GM19193 (cell line): Measurements from ENCODE around the gene TRIM56.

Experiments
- POLR2A ChIP-seq: IDR thresholded peaks from 4 replicates; pipeline ENCODE4 v1.6.1; 2011; ENCODE audit not compliant: insufficient read depth, insufficient read length; ENCODE audit errors: extremely low read depth

Gene TRIM56

DNA sequence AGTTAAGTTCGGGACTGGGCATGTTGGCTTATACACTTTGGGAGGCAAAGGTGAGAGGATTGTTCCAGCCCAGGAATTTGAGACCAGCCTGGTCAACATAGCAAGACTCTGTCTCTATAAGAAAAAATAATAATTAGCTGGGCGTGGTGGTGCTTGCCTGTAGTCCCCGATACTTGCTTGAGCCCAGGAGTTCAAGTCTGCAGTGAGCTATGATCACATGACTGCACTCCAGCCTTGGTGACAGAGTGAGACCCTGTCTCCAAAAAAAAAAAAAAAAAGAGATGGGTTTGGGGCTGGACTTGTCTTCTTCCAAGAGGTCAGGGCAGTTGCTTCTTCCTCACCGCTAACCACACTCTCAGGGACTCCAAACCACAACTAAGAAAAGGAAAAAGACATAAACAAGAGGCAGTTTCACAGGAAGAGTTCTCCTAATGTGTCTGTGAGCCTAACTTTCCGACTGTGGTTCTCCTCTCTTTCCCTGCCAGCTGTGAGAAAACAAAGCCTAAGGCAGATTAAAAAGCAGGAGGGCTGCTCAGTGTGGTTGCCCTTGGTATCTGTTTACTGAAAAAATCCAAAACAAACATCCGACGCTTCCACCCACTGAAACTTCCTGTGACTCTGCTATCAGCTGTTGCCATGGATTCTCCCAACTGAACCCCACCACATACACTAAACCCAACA lies 39.2 kb downstream of the TRIM56 start:
- TF ChIP-seq POLR2A: no peak

DNA sequence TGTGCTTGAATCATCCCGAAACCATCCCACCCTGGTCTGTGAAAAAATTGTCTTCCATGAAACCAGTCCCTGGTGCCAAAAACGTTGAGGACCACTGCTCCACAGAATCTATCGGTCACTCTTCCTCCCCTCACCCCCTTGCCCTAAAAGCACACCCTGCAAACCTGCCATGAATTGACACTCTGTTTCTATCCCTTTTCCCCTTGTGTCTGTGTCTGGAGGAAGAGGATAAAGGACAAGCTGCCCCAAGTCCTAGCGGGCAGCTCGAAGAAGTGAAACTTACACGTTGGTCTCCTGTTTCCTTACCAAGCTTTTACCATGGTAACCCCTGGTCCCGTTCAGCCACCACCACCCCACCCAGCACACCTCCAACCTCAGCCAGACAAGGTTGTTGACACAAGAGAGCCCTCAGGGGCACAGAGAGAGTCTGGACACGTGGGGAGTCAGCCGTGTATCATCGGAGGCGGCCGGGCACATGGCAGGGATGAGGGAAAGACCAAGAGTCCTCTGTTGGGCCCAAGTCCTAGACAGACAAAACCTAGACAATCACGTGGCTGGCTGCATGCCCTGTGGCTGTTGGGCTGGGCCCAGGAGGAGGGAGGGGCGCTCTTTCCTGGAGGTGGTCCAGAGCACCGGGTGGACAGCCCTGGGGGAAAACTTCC lies 40.8 kb downstream of the TRIM56 start:
- no peak for TF ChIP-seq POLR2A

DNA sequence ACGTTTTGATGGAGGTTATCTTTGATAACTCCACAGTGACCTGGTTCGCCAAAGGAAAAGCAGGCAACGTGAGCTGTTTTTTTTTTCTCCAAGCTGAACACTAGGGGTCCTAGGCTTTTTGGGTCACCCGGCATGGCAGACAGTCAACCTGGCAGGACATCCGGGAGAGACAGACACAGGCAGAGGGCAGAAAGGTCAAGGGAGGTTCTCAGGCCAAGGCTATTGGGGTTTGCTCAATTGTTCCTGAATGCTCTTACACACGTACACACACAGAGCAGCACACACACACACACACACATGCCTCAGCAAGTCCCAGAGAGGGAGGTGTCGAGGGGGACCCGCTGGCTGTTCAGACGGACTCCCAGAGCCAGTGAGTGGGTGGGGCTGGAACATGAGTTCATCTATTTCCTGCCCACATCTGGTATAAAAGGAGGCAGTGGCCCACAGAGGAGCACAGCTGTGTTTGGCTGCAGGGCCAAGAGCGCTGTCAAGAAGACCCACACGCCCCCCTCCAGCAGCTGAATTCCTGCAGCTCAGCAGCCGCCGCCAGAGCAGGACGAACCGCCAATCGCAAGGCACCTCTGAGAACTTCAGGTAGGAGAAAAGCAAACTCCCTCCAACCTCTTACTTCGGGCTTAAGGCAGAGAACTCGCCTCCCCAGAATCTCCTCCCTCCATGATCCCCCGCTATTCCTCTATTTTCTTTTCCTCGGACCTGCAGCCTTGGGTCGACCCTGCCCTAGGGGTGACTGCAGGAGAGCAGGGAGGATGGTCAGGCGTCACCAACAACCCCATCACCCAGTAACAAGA lies 41.6 kb downstream of the TRIM56 start, which contains the start of gene SERPINE1:
Gene SERPINE1 (plus strand): TSS at position 454 of the 809 bp plus-strand sequence. CDS start 1,290 bp downstream, outside the sequence.
- TF ChIP-seq POLR2A: peak; percentile 52

DNA sequence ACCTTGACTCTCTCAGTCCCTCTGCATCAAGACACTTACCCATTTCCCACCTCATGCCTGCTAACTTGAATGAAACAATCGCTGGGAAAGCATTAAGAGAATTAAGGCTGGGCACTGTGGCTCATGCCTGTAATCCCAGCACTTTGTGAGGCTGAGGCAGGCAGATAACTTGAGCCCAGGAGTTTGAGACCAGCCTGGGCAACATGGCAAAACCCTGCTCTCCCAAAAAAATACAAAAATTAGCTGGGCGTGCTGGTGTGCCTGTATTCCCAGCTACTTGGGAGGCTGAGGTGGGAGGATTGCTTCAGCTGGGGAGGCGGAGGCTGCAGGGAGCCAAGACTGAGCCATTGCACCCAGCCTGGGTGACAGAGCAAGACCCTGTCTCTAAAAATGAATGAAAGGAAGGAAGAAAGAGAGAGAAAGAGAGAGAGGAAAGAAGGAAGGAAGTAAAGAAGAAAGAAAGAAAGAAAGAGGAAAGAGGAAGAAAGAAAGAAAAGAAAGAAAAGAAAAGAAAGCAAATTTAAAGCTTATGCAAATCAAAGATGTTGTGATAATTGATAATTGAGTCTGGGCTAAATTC lies 42.3 kb downstream of the TRIM56 start:
- no peak for TF ChIP-seq POLR2A

DNA sequence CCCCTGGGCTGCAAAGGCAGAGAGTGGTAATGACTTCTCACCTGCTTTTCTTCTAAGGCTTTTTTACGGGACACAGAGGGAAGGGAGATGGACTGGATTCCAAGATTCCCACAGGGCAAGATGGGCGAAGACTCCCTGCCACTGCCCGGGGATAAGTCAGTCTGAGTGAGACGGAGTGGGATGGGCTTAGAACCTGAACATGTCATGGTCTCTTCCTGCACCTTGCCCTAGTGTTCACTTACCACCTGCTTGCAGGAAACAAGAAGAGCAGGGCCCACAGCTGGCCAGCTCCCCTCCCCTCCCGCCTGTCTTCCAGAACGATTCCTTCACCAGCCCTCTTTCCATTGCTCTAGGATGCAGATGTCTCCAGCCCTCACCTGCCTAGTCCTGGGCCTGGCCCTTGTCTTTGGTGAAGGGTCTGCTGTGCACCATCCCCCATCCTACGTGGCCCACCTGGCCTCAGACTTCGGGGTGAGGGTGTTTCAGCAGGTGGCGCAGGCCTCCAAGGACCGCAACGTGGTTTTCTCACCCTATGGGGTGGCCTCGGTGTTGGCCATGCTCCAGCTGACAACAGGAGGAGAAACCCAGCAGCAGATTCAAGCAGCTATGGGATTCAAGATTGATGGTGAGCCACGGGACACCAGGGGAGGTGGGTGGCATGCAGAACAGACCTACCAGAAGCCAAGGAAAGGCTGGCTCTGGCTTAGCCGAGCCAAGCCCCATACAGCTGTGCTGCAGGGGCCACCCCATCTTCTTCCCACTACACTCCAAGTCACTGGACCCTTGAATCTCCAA lies 43.0 kb downstream of the TRIM56 start:
- no peak for TF ChIP-seq POLR2A

DNA sequence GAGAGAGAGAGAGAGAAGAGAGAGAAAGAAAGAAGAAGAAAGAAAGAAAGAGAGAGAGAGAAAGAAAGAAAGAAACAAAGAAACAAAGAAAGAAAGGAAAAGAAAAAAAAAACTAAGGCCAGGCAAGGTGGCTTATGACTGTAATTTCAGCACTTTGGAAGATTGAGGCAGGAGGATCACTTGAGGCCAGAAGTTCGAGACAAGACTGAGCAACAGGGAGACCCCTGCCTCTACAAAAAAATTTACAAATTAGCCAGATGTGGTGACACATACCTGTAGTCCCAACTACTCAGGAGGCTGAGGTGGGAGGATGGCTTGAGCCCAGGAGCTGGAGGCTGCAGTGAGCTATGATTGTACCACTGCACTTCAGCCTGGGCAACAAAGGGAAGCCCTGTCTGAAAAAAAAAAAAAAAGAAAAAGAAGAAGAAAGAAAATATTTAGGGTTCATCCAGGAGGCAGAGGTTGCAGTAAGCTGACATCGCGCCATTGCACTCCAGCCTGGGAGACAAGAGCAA lies 44.4 kb downstream of the TRIM56 start:
- TF ChIP-seq POLR2A: no peak

DNA sequence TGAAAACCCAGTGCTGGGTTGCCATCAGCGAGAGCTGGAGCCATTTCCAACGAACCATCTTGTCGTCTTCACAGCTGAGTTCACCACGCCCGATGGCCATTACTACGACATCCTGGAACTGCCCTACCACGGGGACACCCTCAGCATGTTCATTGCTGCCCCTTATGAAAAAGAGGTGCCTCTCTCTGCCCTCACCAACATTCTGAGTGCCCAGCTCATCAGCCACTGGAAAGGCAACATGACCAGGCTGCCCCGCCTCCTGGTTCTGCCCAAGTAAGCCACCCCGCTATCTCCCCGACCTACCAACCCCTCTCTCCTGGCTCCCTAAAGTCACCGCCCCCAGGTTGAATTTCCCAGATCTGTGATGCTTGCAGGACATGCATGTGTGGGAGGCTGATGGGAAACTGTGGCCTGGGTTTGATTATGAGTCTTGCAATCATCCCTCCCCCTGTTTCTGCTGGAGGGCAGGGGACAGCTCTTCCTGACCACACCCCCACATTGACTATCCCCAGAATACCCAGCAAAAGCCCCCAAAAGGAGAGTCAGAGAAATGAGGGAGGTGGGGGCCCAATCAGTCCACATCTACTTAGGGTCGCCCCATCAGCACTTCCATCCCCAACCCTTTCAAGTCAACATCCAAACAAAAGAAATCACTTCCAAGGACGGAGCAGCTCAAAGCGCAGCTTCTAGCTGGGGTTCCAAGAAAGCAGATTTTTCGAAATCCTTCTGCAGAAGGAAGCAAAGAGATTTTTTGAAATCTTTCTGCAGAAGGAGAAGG lies 48.5 kb downstream of the TRIM56 start:
- no peak for TF ChIP-seq POLR2A

DNA sequence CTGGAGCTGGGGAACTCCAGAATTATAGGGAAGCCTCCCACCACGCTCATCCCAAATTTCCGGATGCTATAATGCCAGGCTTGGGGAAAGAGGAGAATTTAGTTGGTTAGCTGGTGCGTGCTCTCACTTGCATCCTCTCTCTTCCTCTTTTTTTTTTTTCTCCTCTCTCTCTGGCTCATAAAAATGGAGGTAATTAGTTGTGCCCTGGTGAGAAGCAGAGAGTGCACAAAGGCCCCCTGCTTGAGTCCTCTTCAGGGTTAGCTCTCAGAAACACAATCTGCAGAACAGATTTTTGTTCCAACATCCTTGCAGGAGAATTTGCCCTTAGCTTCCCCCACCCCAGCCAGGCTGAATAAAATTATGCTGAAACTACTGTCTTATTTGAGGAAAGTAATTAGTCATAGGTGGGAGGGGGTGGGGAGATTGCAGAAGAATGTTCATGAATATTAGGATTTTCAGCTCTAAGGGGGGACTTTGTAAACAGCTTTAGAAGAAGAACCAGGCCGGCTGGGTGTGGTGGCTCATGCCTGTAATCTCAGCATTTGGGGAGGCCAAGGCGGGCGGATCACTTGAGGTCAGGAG lies 49.2 kb downstream of the TRIM56 start:
- no peak for TF ChIP-seq POLR2A

DNA sequence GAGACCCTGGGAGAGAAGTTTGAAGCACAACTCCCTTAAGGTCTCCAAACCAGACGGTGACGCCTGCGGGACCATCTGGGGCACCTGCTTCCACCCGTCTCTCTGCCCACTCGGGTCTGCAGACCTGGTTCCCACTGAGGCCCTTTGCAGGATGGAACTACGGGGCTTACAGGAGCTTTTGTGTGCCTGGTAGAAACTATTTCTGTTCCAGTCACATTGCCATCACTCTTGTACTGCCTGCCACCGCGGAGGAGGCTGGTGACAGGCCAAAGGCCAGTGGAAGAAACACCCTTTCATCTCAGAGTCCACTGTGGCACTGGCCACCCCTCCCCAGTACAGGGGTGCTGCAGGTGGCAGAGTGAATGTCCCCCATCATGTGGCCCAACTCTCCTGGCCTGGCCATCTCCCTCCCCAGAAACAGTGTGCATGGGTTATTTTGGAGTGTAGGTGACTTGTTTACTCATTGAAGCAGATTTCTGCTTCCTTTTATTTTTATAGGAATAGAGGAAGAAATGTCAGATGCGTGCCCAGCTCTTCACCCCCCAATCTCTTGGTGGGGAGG lies 52.5 kb downstream of the TRIM56 start:
- no peak for TF ChIP-seq POLR2A

DNA sequence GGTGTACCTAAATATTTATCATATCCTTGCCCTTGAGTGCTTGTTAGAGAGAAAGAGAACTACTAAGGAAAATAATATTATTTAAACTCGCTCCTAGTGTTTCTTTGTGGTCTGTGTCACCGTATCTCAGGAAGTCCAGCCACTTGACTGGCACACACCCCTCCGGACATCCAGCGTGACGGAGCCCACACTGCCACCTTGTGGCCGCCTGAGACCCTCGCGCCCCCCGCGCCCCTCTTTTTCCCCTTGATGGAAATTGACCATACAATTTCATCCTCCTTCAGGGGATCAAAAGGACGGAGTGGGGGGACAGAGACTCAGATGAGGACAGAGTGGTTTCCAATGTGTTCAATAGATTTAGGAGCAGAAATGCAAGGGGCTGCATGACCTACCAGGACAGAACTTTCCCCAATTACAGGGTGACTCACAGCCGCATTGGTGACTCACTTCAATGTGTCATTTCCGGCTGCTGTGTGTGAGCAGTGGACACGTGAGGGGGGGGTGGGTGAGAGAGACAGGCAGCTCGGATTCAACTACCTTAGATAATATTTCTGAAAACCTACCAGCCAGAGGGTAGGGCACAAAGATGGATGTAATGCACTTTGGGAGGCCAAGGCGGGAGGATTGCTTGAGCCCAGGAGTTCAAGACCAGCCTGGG lies 53.1 kb downstream of the TRIM56 start:
- TF ChIP-seq POLR2A: peak; percentile 41

DNA sequence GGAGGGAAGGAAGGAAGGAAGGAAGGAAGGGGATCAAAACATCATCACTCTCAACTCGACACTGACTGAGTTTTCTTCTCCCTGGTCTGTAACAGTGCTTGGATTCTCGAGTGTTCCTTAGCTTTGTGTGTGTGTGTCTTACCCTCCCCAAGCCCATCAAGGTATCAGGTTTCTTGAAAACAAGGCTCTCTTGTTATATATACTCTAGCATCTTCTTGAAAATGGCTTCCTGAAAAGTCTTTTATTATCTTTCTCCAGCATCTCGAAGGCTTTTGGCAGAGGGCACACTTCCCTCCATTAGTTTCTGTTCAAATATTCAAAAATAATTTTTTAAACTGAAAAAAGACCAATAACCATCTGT lies 55.0 kb downstream of the TRIM56 start:
- TF ChIP-seq POLR2A: no peak

DNA sequence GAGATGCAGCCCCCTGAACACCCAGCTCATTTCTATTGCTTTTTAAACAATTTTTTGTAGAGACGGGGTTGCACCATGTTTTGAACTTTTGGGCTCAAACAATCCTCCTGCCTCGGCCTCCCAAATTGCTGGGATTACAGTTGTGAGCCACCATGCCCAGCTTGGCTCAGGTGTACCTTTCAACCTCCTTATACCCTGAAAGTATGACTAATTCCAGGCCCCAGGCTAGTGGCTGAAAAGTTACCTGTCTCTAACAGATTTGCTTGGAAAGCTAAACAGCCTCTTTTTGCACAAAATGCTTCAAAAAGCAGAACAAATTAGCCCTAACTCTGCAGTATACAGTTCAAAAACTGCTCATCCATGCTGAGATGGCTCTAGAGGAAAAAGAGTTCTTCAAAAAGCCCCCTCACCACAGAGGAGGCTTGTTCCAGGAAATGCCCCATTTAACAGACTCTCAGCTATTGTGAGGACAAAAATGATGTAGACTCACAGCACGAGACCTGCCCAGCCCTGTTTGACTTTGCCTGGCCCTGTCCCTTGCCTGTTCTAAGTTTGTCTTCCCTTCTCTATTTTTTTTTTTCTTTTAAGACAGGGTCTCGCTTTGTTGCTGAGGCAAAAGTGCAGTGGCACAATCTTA lies 55.6 kb downstream of the TRIM56 start:
- TF ChIP-seq POLR2A: no peak
